GM19438 (cell line): Measurements from ENCODE around the gene CPXM2.
"Not testable (repeated sequence)": the region's sequence is repeated elsewhere in the genome, so short reads cannot be mapped to it uniquely, and the experiment has no call there.

Experiments
- ATAC-seq: cut with Tn5 transposase; IDR thresholded peaks from one replicate; pipeline ENCODE4 v1.9.1; 2021; ENCODE audit warnings: low read depth; ENCODE audit not compliant: unreplicated experiment

Gene CPXM2

GRCh38 chr10:123747426-123747825 lies 144.2 kb downstream of the CPXM2 start:
- ATAC-seq = no peak

GRCh38 chr10:123746942-123747341 lies 144.7 kb downstream of the CPXM2 start:
- ATAC-seq = no peak

GRCh38 chr10:123746520-123746919 lies 145.1 kb downstream of the CPXM2 start:
- ATAC-seq = no peak

GRCh38 chr10:123746061-123746460 lies 145.5 kb downstream of the CPXM2 start:
- no peak for ATAC-seq

GRCh38 chr10:123744224-123744536 lies 147.4 kb downstream of the CPXM2 start:
- no peak for ATAC-seq

- ATAC-seq = no peak
These were observed 148.0 kb downstream of the CPXM2 start for GRCh38 chr10:123743441-123744223.

- no peak for ATAC-seq
These were observed 148.7 kb downstream of the CPXM2 start for GRCh38 chr10:123742751-123743440.

- no peak for ATAC-seq
These were observed 149.9 kb downstream of the CPXM2 start for GRCh38 chr10:123741711-123742110.

- ATAC-seq = no peak
These were observed 150.5 kb downstream of the CPXM2 start for GRCh38 chr10:123741146-123741545.

- not testable (repeated sequence) for ATAC-seq
These were observed 154.7 kb downstream of the CPXM2 start for GRCh38 chr10:123736917-123737316.

GRCh38 chr10:123729523-123729922 lies 162.1 kb downstream of the CPXM2 start:
- no peak for ATAC-seq

GRCh38 chr10:123726836-123727235 lies 164.8 kb downstream of the CPXM2 start:
- ATAC-seq = no peak

- no peak for ATAC-seq
These were observed 165.2 kb downstream of the CPXM2 start for GRCh38 chr10:123726381-123726780.

GRCh38 chr10:123724747-123725146 lies 166.9 kb downstream of the CPXM2 start:
- no peak for ATAC-seq

GRCh38 chr10:123722351-123722750 lies 169.3 kb downstream of the CPXM2 start:
- ATAC-seq = no peak

GRCh38 chr10:123721441-123722049 lies 170.1 kb downstream of the CPXM2 start:
- no peak for ATAC-seq

GRCh38 chr10:123720536-123720935 lies 171.1 kb downstream of the CPXM2 start:
- no peak for ATAC-seq

GRCh38 chr10:123718544-123719060 lies 173.0 kb downstream of the CPXM2 start:
- no peak for ATAC-seq

GRCh38 chr10:123717336-123717735 lies 174.3 kb downstream of the CPXM2 start:
- no peak for ATAC-seq

- no peak for ATAC-seq
These were observed 176.1 kb downstream of the CPXM2 start for GRCh38 chr10:123715546-123715945.

GRCh38 chr10:123706236-123706635 lies 185.4 kb downstream of the CPXM2 start:
- no peak for ATAC-seq

- no peak for ATAC-seq
These were observed 186.8 kb downstream of the CPXM2 start for GRCh38 chr10:123704812-123705211.
